Esophagus (tissue), 2 donors: ENCODE data around the gene IGFBPL1. TPM values are rescaled to one million over a fixed set of nuclear protein-coding genes. Genes with fewer than 3 reads are reported as not detected.

Experiments used
- H3K27ac ChIP-seq, 2 donors: one replicate each; pipeline ENCODE4 v1.5.1; 2013; ENCODE audit warnings: low read depth in 2 of 2, mild to moderate bottlenecking in 2 of 2, inconsistent platforms in 1 of 2, low read length in 1 of 2, moderate library complexity in 1 of 2
- H3K27me3 ChIP-seq, 2 donors: one replicate each; pipeline ENCODE4 v1.6.1; 2013; ENCODE audit warnings: low read length in 2 of 2, control low read depth in 1 of 2, mild to moderate bottlenecking in 1 of 2; ENCODE audit not compliant: insufficient read depth in 2 of 2, control insufficient read depth in 1 of 2
- H3K36me3 ChIP-seq, 2 donors: one replicate each; pipeline ENCODE4 v1.6.1; 2013; ENCODE audit warnings: low read length in 1 of 2; ENCODE audit not compliant: control insufficient read depth in 2 of 2, insufficient read depth in 2 of 2
- H3K4me1 ChIP-seq, 2 donors: one replicate each; pipeline ENCODE4 v1.6.1; 2013; ENCODE audit warnings: low read length in 1 of 2; ENCODE audit not compliant: control insufficient read depth in 2 of 2, insufficient read depth in 2 of 2
- H3K4me3 ChIP-seq, 2 donors: one replicate each; pipeline ENCODE4 v1.5.1; 2013; ENCODE audit warnings: low read length in 2 of 2, mild to moderate bottlenecking in 2 of 2, low read depth in 1 of 2, moderate library complexity in 1 of 2
- H3K9me3 ChIP-seq, 2 donors: one replicate each; pipeline ENCODE4 v1.6.1; 2013; ENCODE audit warnings: mild to moderate bottlenecking in 2 of 2, low read depth in 1 of 2, low read length in 1 of 2, moderate library complexity in 1 of 2; ENCODE audit not compliant: control insufficient read depth in 2 of 2, insufficient read depth in 1 of 2
- WGBS, 2 donors: extraction: QIAGEN DNeasy Blood & Tissue Kit; methylation state at CpG; one replicate each; pipeline ENCODE4 v1.1.7; 2013; 5-methylcytosine and 5-hydroxymethylcytosine counted together
- polyA plus RNA-seq, 2 donors: library from polyadenylated mRNA; stranded (reverse); fragments of 200-250 nt; gene quantifications; one replicate each; pipeline ENCODE4 v1.2.3, GENCODE V29; 2013
- donor health status: healthy with polysubstance abuse.
- donor health status: Bipolar disorder and iron deficiency.

IGFBPL1 gene
- polyA plus RNA-seq, 2 donors = 0.02 TPM; not detected in 1

DNA sequence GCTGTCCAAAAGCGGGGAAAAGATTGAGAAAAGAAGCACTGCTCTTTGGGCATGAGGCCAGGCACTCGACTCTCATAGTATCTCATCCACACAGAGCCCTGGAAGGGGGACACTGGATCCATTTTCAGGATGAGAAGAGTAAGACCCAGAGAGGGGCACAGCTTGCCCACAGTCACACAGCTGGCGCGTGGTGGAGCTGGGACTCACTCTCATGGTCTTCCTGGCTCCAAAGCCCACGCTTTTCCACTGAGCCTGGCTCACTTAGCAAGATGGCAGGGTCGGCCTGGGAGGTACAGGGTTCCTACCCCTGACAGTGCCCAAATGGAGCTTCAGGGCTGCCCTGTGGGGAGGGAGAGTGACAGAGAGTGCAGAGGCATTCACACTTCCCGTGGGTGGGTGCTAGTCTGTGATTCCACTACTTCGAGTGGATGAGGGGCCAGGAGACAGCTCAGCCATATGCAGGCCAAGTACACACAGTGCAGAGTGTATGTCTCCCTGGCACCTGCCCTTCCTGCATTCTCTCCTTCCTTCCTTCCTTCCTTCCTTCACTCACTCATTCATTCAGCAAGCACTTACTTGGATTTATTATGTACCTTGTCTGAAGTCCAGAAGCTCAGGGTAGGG is 18.3 kb upstream of the IGFBPL1 start:
- H3K9me3 ChIP-seq = no peaks in the 10 kb centered on the region
- H3K4me3 ChIP-seq = no peak overlapping the region
- H3K27ac ChIP-seq = no peak overlapping the region
- 66 to 70% methylated on average over 8 of the region's 8 CpGs for WGBS, 2 donors
- peaks cover 0 to 2% of the 10 kb centered on the region in 2 donors for H3K36me3 ChIP-seq
- no peaks in the 10 kb centered on the region for H3K27me3 ChIP-seq
- H3K4me1 ChIP-seq = no peaks in the 10 kb centered on the region

DNA sequence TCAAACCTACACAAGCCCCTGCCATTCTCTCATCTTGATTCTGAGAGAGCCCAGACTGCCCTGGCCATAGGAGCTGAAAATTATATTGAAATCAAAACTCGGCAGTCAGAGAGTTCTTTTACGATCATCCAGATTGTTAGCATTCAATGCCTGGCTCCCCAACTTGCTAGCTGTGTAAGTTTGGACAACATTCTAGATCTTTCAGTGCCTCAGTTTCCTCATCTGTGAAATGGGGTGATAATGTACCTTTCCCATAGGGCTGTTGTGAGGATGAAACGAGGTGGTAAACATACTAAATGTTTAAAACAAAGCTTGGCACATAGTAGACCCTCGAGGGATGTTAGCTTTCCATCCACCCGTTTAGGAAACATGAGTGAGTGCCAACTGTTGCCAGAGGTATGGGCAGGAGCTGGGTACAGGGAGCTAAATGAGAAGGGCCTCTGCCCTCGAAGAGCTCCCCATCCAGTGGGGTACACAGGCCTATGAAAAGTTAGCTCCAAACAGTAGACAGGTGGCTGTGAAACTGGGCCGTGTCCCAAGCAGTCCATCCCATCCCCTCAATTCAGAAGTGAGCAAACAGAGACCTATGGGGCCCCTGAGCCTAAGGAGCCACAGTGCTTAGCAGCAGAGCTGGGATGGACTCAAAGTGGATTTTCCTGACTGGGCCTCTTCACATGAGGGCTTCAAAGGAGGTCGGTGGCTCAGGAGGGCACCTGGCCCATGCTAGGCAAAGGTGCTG is 17.3 kb upstream of the IGFBPL1 start:
- Histone ChIP-seq H3K4me1 (no peaks in the 10 kb centered on the region), H3K27me3 (no peaks in the 10 kb centered on the region), H3K4me3 (no peak overlapping the region), H3K9me3 (no peaks in the 10 kb centered on the region), H3K27ac (no peak overlapping the region), H3K36me3 (peaks cover 0 to 2% of the 10 kb centered on the region in 2 donors)
- WGBS, 2 donors = 71 to 77% methylated on average over 8 of the region's 8 CpGs

DNA sequence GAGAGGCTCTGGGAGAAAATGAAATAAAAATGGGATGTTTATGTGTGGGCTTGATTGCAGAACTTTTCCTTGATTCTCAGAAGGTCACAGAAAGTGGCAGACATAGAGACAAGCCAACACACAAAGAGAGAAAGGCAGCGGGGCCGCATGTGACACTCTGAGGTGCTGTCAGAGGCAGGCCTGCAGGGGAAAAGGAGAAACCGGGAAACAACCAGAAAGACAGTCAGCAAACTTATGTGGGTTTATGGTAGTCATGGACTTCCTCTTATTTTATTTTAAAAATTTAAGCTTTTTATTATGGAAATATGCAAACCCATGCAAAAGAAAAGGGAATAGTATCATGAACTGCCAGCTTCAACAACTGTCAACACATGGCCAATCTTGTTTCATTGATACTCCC is 16.3 kb upstream of the IGFBPL1 start:
- H3K36me3 ChIP-seq = peaks cover 0 to 2% of the 10 kb centered on the region in 2 donors
- no peaks in the 10 kb centered on the region for H3K4me1 ChIP-seq
- no peaks in the 10 kb centered on the region for H3K9me3 ChIP-seq
- 69 to 83% methylated on average over 3 of the region's 3 CpGs for WGBS, 2 donors
- no peak overlapping the region for H3K4me3 ChIP-seq
- H3K27me3 ChIP-seq = no peaks in the 10 kb centered on the region
- H3K27ac ChIP-seq = no peak overlapping the region

DNA sequence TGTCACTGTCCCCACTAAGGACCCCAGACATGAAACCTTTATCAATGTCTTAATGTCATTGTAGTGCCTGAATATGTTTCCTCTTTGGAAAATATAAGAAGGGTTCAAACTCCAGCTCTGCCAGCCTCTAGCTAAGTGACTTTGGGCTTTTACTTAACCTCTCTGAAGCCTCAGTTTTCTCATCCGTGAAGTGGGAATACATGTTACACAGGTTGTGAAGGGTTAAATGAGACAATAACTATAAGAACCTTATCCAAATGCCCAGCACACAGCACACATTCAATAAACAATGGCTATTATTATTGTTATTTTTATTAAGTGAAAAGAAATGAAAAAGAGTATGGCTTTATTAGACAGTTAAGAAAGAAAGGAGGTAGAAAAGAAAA is 15.7 kb upstream of the IGFBPL1 start:
- no peaks in the 10 kb centered on the region for H3K36me3 ChIP-seq
- no peak overlapping the region for H3K27ac ChIP-seq
- no peaks in the 10 kb centered on the region for H3K27me3 ChIP-seq
- no peaks in the 10 kb centered on the region for H3K9me3 ChIP-seq
- no peak overlapping the region for H3K4me3 ChIP-seq
- no peaks in the 10 kb centered on the region for H3K4me1 ChIP-seq
- WGBS, 2 donors = 92 to 96% methylated on average over 1 of the region's 1 CpG

DNA sequence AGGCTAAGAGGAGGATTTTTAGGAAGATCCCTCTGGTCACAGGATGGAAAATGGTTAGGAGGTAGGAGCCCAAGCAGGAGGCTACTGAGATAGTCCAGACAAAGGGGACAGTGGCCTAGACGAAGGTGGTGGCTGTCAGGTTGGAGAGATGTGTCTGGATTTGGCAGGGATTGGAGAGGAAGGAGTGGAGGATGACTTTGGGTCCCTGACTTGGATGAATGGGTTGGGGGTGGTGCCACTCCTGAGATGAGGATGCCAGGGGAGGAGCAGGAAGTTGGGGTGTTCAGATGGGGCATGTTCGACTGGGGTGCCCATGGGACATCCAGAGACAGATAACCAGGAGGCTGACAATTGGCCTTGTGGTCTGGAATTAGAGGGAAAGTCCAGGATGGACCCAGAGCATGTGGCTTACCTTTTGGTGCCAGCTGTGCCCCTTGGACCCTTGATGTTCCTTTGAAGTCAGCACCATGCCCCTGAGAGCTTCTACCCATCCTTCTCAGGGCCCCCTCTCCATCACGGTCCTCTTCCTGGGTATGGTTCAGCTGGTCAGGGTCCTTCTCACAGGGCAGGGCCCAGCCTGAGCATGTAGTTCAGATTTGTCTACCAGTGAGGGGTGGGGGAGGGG is 15.1 kb upstream of the IGFBPL1 start:
- no peaks in the 10 kb centered on the region for H3K4me1 ChIP-seq
- no peak overlapping the region for H3K27ac ChIP-seq
- no peaks in the 10 kb centered on the region for H3K36me3 ChIP-seq
- WGBS, 2 donors = 69 to 70% methylated on average over 3 of the region's 3 CpGs
- H3K27me3 ChIP-seq = no peaks in the 10 kb centered on the region
- no peak overlapping the region for H3K4me3 ChIP-seq
- no peaks in the 10 kb centered on the region for H3K9me3 ChIP-seq

DNA sequence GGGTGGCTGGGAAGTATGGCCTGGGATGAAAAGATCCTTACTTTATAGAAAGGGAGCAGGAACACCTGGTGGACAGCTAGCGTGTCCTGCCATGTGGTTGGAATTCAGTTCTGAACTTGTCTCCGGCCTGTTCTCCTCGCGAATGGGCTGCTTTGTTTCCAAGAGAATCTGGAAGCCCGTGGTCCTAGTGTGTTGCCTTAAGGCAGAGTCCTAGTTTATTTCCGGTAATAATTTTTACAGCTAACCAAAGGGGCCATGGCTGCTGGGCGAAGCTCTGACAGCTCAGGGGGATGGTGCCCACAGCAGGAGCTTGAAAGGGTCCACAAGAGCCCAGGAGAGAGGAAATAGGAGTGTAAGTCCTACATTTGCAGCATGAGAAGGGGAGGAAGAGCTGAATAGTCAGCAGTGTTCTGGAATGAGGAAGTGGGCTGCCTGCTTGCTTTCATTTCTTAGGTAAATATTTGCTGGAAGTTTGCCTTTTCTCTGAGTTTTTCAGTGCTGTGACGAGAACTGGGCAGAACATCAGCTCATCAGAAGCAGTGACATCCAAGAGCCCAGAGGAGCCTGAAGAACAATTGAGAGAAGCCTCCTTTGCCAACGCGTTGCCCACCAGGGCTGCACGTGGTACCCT is 13.1 kb upstream of the IGFBPL1 start:
- Histone ChIP-seq H3K27ac (no peak overlapping the region), H3K4me3 (no peak overlapping the region), H3K4me1 (no peaks in the 10 kb centered on the region), H3K27me3 (no peaks in the 10 kb centered on the region), H3K9me3 (no peaks in the 10 kb centered on the region), H3K36me3 (no peaks in the 10 kb centered on the region)
- 43 to 45% methylated on average over 11 of the region's 11 CpGs for WGBS, 2 donors

DNA sequence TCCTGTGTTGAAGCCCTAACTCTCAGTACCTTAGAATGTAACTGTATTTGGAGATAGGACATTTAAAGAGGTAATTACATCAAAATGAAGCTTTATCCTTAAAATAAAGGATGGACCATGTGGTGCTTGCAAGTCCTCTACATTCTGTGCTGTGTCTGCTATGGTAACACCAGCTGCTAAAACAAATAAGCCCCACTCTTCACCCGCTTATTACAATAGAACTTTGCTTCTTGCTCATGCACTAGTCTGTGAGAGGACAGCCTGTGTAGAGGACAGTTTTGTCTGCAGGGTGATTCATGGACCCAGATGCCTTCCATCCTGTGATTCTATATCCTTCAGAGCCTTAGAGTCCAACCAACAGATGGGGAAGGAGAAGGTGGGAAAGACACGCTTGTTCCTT is 12.5 kb upstream of the IGFBPL1 start:
- H3K27ac ChIP-seq = no peak overlapping the region
- H3K9me3 ChIP-seq = no peaks in the 10 kb centered on the region
- H3K36me3 ChIP-seq = no peaks in the 10 kb centered on the region
- WGBS, 2 donors = 94 to 96% methylated on average over 2 of the region's 2 CpGs
- no peaks in the 10 kb centered on the region for H3K27me3 ChIP-seq
- no peaks in the 10 kb centered on the region for H3K4me1 ChIP-seq
- H3K4me3 ChIP-seq = no peak overlapping the region

DNA sequence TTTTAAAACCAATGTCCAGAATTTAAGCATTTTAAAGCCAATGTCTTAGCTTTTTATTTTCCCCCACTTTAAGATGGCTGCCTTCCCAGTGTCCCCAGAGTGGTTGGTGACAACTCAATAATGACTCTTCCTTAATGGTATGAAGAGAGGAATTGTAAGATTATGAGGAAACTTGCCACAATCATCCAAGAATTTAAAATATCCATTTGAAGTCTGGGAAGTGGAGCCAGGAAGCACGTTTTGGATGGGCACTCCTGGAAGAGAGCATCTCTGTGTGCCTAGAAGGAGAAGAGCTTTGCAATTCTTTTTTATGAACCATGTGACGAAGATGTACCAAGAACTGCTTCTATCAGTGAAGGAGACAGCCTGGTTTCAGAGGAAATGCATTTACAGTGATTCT is 11.3 kb upstream of the IGFBPL1 start:
- no peaks in the 10 kb centered on the region for H3K36me3 ChIP-seq
- no peaks in the 10 kb centered on the region for H3K9me3 ChIP-seq
- no peaks in the 10 kb centered on the region for H3K27me3 ChIP-seq
- no peaks in the 10 kb centered on the region for H3K4me1 ChIP-seq
- no peak overlapping the region for H3K4me3 ChIP-seq
- no peak overlapping the region for H3K27ac ChIP-seq
- 65 to 76% methylated on average over 2 of the region's 2 CpGs for WGBS, 2 donors

DNA sequence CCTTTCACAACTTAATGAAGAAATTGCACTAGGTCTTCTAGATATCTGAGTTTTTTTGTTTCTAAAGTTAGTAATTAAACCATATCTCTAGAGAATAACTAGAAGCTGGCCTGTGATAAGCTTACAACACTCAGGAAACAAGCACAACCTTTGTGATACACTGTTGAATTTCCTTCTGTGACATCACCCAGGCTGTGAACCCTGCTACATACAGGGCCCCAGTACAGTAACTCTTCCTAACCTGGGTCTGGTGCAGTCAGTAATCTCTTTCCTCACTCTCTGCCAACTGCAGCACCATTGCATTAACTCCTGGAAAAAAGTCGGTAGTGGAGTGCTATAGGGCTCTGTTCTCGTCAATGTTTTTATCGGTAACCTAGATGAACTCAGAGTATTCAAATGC is 10.6 kb upstream of the IGFBPL1 start:
- Histone ChIP-seq H3K4me1 (no peaks in the 10 kb centered on the region), H3K9me3 (no peaks in the 10 kb centered on the region), H3K36me3 (no peaks in the 10 kb centered on the region), H3K4me3 (no peak overlapping the region), H3K27ac (no peak overlapping the region), H3K27me3 (no peaks in the 10 kb centered on the region)
- WGBS, 2 donors = 73 to 92% methylated on average over 3 of the region's 3 CpGs
